Trophoblast cell (in vitro differentiated cells and primary cell): ENCODE results near the gene RGS8.

ENCODE experiments used
- DNase-seq, 2 donors: peaks; one replicate each; pipeline ENCODE4 v3.0.0-alpha.2; 2016
- H2AFZ ChIP-seq: 2 replicates; pipeline ENCODE4 v1.6.1; 2013; ENCODE audit warnings: low read length, moderate library complexity, mild to moderate bottlenecking; ENCODE audit not compliant: insufficient read depth, poor library complexity
- H2AK5ac ChIP-seq: 2 replicates; pipeline ENCODE4 v1.6.1; 2013; ENCODE audit warnings: mild to moderate bottlenecking, low read length
- H2BK120ac ChIP-seq: 2 replicates; pipeline ENCODE4 v1.6.1; 2013; ENCODE audit warnings: low read length, mild to moderate bottlenecking, moderate library complexity; ENCODE audit not compliant: insufficient read depth, poor library complexity
- H2BK12ac ChIP-seq: 2 replicates; pipeline ENCODE4 v1.6.1; 2013; ENCODE audit warnings: mild to moderate bottlenecking, low read length, moderate library complexity
- H2BK5ac ChIP-seq: 2 replicates; pipeline ENCODE4 v1.6.1; 2013; ENCODE audit warnings: low read length, low read depth, moderate library complexity, mild to moderate bottlenecking; ENCODE audit not compliant: poor library complexity
- H3K14ac ChIP-seq: 2 replicates; pipeline ENCODE4 v1.6.1; 2013; ENCODE audit warnings: mild to moderate bottlenecking, low read length
- H3K18ac ChIP-seq: 2 replicates; pipeline ENCODE4 v1.6.1; 2013; ENCODE audit warnings: mild to moderate bottlenecking, low read length
- H3K23ac ChIP-seq: 2 replicates; pipeline ENCODE4 v1.6.1; 2013; ENCODE audit warnings: low read length
- H3K27ac ChIP-seq: 2 replicates; pipeline ENCODE4 v1.5.1; 2013; ENCODE audit warnings: low read depth, mild to moderate bottlenecking, inconsistent platforms, low read length, moderate library complexity
- H3K27me3 ChIP-seq: 2 replicates; pipeline ENCODE4 v1.6.1; 2013; ENCODE audit warnings: inconsistent platforms, mild to moderate bottlenecking, low read length, moderate library complexity; ENCODE audit not compliant: insufficient read depth
- H3K36me3 ChIP-seq, 2 experiments: 1 replicate in 1 of 2; 2 replicates in 1 of 2; pipeline ENCODE4 v1.6.1; 2013; ENCODE audit warnings: low read length in 2 of 2, mild to moderate bottlenecking in 2 of 2, moderate library complexity in 1 of 2; ENCODE audit not compliant: insufficient read depth in 2 of 2, control insufficient read depth in 1 of 2
- H3K4ac ChIP-seq: 2 replicates; pipeline ENCODE4 v1.6.1; 2013; ENCODE audit warnings: low read depth, mild to moderate bottlenecking, low read length, moderate library complexity
- H3K4me1 ChIP-seq, 2 experiments: 1 replicate in 1 of 2; 2 replicates in 1 of 2; pipeline ENCODE4 v1.6.1; 2013; ENCODE audit warnings: low read length in 2 of 2, mild to moderate bottlenecking in 2 of 2, moderate library complexity in 1 of 2; ENCODE audit not compliant: insufficient read depth in 2 of 2, control insufficient read depth in 1 of 2
- H3K4me2 ChIP-seq: 2 replicates; pipeline ENCODE4 v1.6.1; 2013; ENCODE audit warnings: inconsistent platforms, mild to moderate bottlenecking, low read length, moderate library complexity
- H3K4me3 ChIP-seq: 2 replicates; pipeline ENCODE4 v1.5.1; 2013; ENCODE audit warnings: mild to moderate bottlenecking, low read depth, low read length, inconsistent platforms
- H3K79me1 ChIP-seq: one replicate; pipeline ENCODE4 v1.6.1; 2013; ENCODE audit warnings: low read length
- H3K79me2 ChIP-seq: 2 replicates; pipeline ENCODE4 v1.6.1; 2013; ENCODE audit warnings: low read length, mild to moderate bottlenecking; ENCODE audit not compliant: control insufficient read depth, insufficient read depth, poor library complexity
- H3K9ac ChIP-seq: 2 replicates; pipeline ENCODE4 v1.6.1; 2013; ENCODE audit warnings: mild to moderate bottlenecking, low read length
- H3K9me3 ChIP-seq: 2 replicates; pipeline ENCODE4 v1.6.1; 2013; ENCODE audit warnings: low read depth, mild to moderate bottlenecking, control low read depth, inconsistent platforms, low read length; ENCODE audit not compliant: insufficient read depth
- H4K12ac ChIP-seq: 2 replicates; pipeline ENCODE4 v1.6.1; 2013; ENCODE audit warnings: low read depth, mild to moderate bottlenecking, low read length, moderate library complexity
- H4K8ac ChIP-seq: 2 replicates; pipeline ENCODE4 v1.6.1; 2013; ENCODE audit warnings: low read depth, mild to moderate bottlenecking, low read length, moderate library complexity
- H4K91ac ChIP-seq: one replicate; pipeline ENCODE4 v1.6.1; 2013; ENCODE audit warnings: low read depth, mild to moderate bottlenecking, low read length, moderate library complexity
- WGBS: extraction: QIAGEN DNeasy Blood & Tissue Kit; methylation state at CpG from one replicate; pipeline ENCODE4 v1.1.7; 2013; ENCODE audit warnings: missing lambda C conversion rate; ENCODE audit not compliant: insufficient read length, insufficient coverage; ENCODE audit errors: extremely low coverage; 5-methylcytosine and 5-hydroxymethylcytosine counted together

The RGS8 gene

DNA sequence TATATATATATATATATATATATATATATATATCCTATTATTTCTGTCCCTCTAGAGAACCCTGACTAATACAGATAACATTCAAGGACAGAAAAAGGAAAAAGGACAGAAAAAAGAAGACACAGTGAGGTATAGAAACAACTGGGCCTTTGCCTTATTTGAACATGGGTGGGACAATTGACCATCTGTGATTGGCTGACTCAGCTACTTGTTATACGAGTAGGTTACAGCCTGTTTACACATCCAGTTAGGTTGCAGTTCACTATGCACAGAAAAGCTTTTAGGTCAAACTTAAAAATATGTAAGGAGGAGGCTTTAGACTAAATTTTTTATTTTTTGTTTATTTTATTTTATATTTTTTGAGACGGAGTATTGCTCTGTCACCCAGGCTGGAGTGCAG lies 39.8 kb upstream of the RGS8 start:
- H3K79me2 ChIP-seq: no peaks in the 10 kb centered on the region
- H3K36me3 ChIP-seq: no peaks in the 10 kb centered on the region
- H3K79me1 ChIP-seq: no peaks in the 10 kb centered on the region
- H3K14ac ChIP-seq: no peak overlapping the region
- no peak overlapping the region for H3K9ac ChIP-seq
- H4K8ac ChIP-seq: no peak overlapping the region
- H4K12ac ChIP-seq: no peak overlapping the region
- no peak overlapping the region for H3K4me2 ChIP-seq
- no peak overlapping the region for H3K4me3 ChIP-seq
- H2AFZ ChIP-seq: no peak overlapping the region
- no peak overlapping the region for H2BK12ac ChIP-seq
- no peak overlapping the region for H4K91ac ChIP-seq
- H3K27me3 ChIP-seq: no peaks in the 10 kb centered on the region
- WGBS: no CpG with 5 or more reads among the region's 2 CpGs
- H2BK120ac ChIP-seq: no peak overlapping the region
- H3K27ac ChIP-seq: no peak overlapping the region
- DNase-seq: no peak
- H3K9me3 ChIP-seq: no peaks in the 10 kb centered on the region
- H3K4me1 ChIP-seq: peaks cover 0 to 3% of the 10 kb centered on the region in 2 experiments
- no peak overlapping the region for H3K4ac ChIP-seq
- no peak overlapping the region for H3K18ac ChIP-seq
- no peak overlapping the region for H3K23ac ChIP-seq
- H2AK5ac ChIP-seq: no peak overlapping the region
- H2BK5ac ChIP-seq: no peak overlapping the region

DNA sequence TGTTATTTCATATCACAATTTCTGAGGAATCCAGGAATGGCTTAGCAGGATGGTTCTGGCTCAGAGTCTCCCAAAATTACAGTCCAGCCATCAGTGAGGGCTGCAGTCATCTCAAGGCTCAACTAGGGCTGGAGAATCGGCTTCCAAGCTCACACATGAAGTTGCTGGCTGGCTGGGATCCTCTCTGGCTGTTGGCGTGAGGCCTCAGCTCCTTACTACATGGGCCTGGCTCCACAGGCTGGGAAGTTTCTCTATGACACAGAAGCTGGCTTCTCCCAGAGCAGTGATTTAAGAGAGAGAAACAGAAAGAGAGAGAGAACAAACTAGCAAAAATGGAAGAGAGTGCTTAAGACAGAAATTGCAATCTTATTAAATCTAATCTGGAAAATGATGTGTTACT lies 38.8 kb upstream of the RGS8 start:
- Histone ChIP-seq H3K4me3 (no peak overlapping the region), H3K36me3 (no peaks in the 10 kb centered on the region), H3K14ac (no peak overlapping the region), H3K9ac (no peak overlapping the region), H3K18ac (no peak overlapping the region), H4K91ac (no peak overlapping the region), H3K79me1 (no peaks in the 10 kb centered on the region), H2AFZ (no peak overlapping the region), H3K4me1 (peaks cover 0 to 3% of the 10 kb centered on the region in 2 experiments), H4K12ac (no peak overlapping the region), H3K79me2 (no peaks in the 10 kb centered on the region), H3K9me3 (no peaks in the 10 kb centered on the region), H2BK12ac (peak overlapping the region; percentile 74), H3K4me2 (no peak overlapping the region), H2BK5ac (no peak overlapping the region), H3K27ac (no peak overlapping the region), H4K8ac (no peak overlapping the region), H2AK5ac (no peak overlapping the region), H3K27me3 (no peaks in the 10 kb centered on the region), H2BK120ac (no peak overlapping the region), H3K4ac (no peak overlapping the region), H3K23ac (no peak overlapping the region)
- no CpG with 5 or more reads among the region's 2 CpGs for WGBS
- no peak for DNase-seq

DNA sequence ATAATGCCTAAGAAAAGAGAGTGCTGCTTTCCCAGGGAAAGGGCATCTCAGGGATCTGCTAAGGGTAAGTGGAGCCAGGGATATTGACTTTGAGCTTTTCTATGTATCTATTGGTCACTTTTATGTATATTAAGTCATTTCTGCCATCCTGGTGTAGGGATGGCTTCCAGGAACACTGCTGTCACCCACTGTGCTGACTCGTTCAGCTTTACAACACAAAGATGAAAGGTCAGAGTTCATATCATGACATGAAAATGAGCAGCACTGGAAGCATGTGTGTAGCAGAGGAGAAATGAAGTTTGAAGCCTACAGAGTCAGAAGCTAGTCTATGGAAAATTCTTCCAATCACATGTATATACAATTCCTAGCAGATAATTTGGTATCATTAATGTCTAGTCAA lies 37.1 kb upstream of the RGS8 start:
- Histone ChIP-seq H3K14ac (no peak overlapping the region), H2BK120ac (no peak overlapping the region), H3K4ac (no peak overlapping the region), H3K27ac (no peak overlapping the region), H3K18ac (no peak overlapping the region), H3K23ac (no peak overlapping the region), H3K79me1 (no peaks in the 10 kb centered on the region), H3K79me2 (no peaks in the 10 kb centered on the region), H3K27me3 (no peaks in the 10 kb centered on the region), H2AFZ (no peak overlapping the region), H4K12ac (no peak overlapping the region), H2AK5ac (no peak overlapping the region), H3K36me3 (no peaks in the 10 kb centered on the region), H2BK12ac (no peak overlapping the region), H3K4me1 (peaks cover 0 to 3% of the 10 kb centered on the region in 2 experiments), H4K91ac (no peak overlapping the region), H4K8ac (no peak overlapping the region), H2BK5ac (no peak overlapping the region), H3K4me3 (no peak overlapping the region), H3K9me3 (no peaks in the 10 kb centered on the region), H3K4me2 (no peak overlapping the region), H3K9ac (no peak overlapping the region)
- no CpG with 5 or more reads among the region's 1 CpG for WGBS
- no peak for DNase-seq

DNA sequence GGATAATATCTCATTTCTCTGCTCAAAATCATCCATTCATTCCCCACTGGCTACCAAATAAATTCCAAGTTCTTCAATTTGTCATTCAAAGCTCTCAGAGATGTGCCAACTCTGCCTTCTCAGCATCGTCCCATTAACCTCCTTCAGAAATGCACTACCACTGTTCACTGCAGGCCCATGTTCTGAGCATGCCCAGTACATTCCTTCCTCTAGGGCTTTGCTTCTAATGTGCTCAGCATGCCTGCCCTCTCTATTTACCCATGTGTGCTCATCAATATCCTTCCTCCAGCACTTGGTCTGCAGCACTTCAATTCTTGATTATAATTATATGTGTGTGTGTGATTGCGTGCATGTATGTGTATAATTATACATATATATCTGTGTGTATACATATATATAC lies 36.1 kb upstream of the RGS8 start:
- peak; percentile 41 to 76 for DNase-seq

More for the DNA sequence above, 36.1 kb upstream of the RGS8 start:
- Histone ChIP-seq H3K4me2 (no peak overlapping the region), H4K12ac (no peak overlapping the region), H2BK120ac (no peak overlapping the region), H3K79me2 (no peaks in the 10 kb centered on the region), H3K27ac (no peak overlapping the region), H4K91ac (no peak overlapping the region), H3K27me3 (no peaks in the 10 kb centered on the region), H3K36me3 (no peaks in the 10 kb centered on the region), H3K14ac (no peak overlapping the region), H3K23ac (no peak overlapping the region), H4K8ac (no peak overlapping the region), H2BK12ac (no peak overlapping the region), H2AK5ac (no peak overlapping the region), H3K4me1 (peaks cover 0 to 2% of the 10 kb centered on the region in 2 experiments), H3K18ac (no peak overlapping the region), H2BK5ac (no peak overlapping the region), H3K4ac (no peak overlapping the region), H3K9ac (no peak overlapping the region), H2AFZ (no peak overlapping the region), H3K9me3 (no peaks in the 10 kb centered on the region), H3K4me3 (no peak overlapping the region), H3K79me1 (no peaks in the 10 kb centered on the region)
- no CpG with 5 or more reads among the region's 2 CpGs for WGBS
